SK-N-SH treated with all-trans-retinoic acid at 6 μM for 48 hours (cell line): Measurements from ENCODE around the gene COL5A2.
A peak's percentile ranks its signal among the peaks of the same experiment; 100 is the strongest.

ENCODE experiments used
- ARNTL ChIP-seq: fragments of 450-650 bp; formaldehyde crosslinking; IDR thresholded peaks from 2 replicates; pipeline ENCODE4 v1.5.0; 2020; ENCODE audit warnings: low read depth, mild to moderate bottlenecking, moderate library complexity, borderline replicate concordance
- CREB5 ChIP-seq: fragments of 250-450 bp; sonication (Bioruptor Pico); IDR thresholded peaks from 2 replicates; pipeline ENCODE4 v1.5.1; 2020; ENCODE audit warnings: low read depth, mild to moderate bottlenecking, moderate library complexity
- CSDC2 ChIP-seq: fragments of 250-450 bp; sonication (Bioruptor Pico); IDR thresholded peaks from 2 replicates; pipeline ENCODE4 v1.5.0; 2020; ENCODE audit warnings: mild to moderate bottlenecking, moderate library complexity
- CSRNP3 ChIP-seq: fragments of 250-450 bp; sonication (Bioruptor Pico); IDR thresholded peaks from 2 replicates; pipeline ENCODE4 v1.5.1; 2021; ENCODE audit warnings: mild to moderate bottlenecking, moderate library complexity
- GLIS3 ChIP-seq: fragments of 250-450 bp; sonication (Bioruptor Pico); IDR thresholded peaks from 2 replicates; pipeline ENCODE4 v1.5.0; 2020; ENCODE audit warnings: mild to moderate bottlenecking, moderate library complexity
- PPARA ChIP-seq: fragments of 250-450 bp; sonication (Bioruptor Pico); IDR thresholded peaks from 2 replicates; pipeline ENCODE4 v1.5.0; 2020; ENCODE audit warnings: mild to moderate bottlenecking, borderline replicate concordance
- TCF4 ChIP-seq: fragments of 250-450 bp; sonication (Bioruptor Pico); IDR thresholded peaks from 2 replicates; pipeline ENCODE4 v1.8.0; 2021; ENCODE audit warnings: mild to moderate bottlenecking, moderate library complexity, borderline replicate concordance
- ZC3H10 ChIP-seq: fragments of 250-450 bp; sonication (Bioruptor Pico); IDR thresholded peaks from 2 replicates; pipeline ENCODE4 v1.5.1; 2021; ENCODE audit warnings: mild to moderate bottlenecking, moderate library complexity
- ZFP3 ChIP-seq: fragments of 250-450 bp; sonication (Bioruptor Pico); IDR thresholded peaks from 2 replicates; pipeline ENCODE4 v1.5.0; 2020; ENCODE audit warnings: mild to moderate bottlenecking, moderate library complexity
- ZFP30 ChIP-seq: fragments of 450-650 bp; formaldehyde crosslinking; IDR thresholded peaks from 2 replicates; pipeline ENCODE4 v1.5.0; 2022; ENCODE audit warnings: mild to moderate bottlenecking, moderate library complexity
- ZNF565 ChIP-seq: fragments of 450-650 bp; formaldehyde crosslinking; conservative IDR thresholded peaks from 2 replicates; pipeline ENCODE4 v1.5.0; 2020; ENCODE audit warnings: low read depth, mild to moderate bottlenecking, moderate library complexity
- ZNF8 ChIP-seq: fragments of 450-650 bp; formaldehyde crosslinking; IDR thresholded peaks from 2 replicates; pipeline ENCODE4 v1.5.0; 2020; ENCODE audit warnings: mild to moderate bottlenecking, moderate library complexity
- TF ChIP-seq, protein P1 (sequence below): fragments of 250-450 bp; sonication (Bioruptor Pico); IDR thresholded peaks from 2 replicates; pipeline ENCODE4 v1.8.0; 2020; ENCODE audit warnings: mild to moderate bottlenecking, moderate library complexity, borderline replicate concordance
- TF ChIP-seq, protein P2 (sequence below): fragments of 250-450 bp; sonication (Bioruptor Pico); IDR thresholded peaks from 2 replicates; pipeline ENCODE4 v1.5.0; 2020; ENCODE audit warnings: mild to moderate bottlenecking, moderate library complexity

- TF ChIP-seq CSDC2 (0 out of 2 replicates have a peak, but pooled peaks have one; percentile 62), ZFP30 (CRISPR knock-in tag) (no peak), ARNTL (CRISPR knock-in tag) (no peak), CSRNP3 (CRISPR knock-in tag) (no peak), ZFP3 (CRISPR knock-in tag) (no peak), ZNF8 (CRISPR knock-in tag) (no peak), TCF4 (CRISPR knock-in tag) (no peak), CREB5 (CRISPR knock-in tag) (peak; percentile 85), ZNF565 (CRISPR knock-in tag) (no peak), ZC3H10 (CRISPR knock-in tag) (no peak), PPARA (CRISPR knock-in tag) (no peak), GLIS3 (peak; percentile 71; the same call in 1 of the 2 replicates)
- TF ChIP-seq, protein P1, sequence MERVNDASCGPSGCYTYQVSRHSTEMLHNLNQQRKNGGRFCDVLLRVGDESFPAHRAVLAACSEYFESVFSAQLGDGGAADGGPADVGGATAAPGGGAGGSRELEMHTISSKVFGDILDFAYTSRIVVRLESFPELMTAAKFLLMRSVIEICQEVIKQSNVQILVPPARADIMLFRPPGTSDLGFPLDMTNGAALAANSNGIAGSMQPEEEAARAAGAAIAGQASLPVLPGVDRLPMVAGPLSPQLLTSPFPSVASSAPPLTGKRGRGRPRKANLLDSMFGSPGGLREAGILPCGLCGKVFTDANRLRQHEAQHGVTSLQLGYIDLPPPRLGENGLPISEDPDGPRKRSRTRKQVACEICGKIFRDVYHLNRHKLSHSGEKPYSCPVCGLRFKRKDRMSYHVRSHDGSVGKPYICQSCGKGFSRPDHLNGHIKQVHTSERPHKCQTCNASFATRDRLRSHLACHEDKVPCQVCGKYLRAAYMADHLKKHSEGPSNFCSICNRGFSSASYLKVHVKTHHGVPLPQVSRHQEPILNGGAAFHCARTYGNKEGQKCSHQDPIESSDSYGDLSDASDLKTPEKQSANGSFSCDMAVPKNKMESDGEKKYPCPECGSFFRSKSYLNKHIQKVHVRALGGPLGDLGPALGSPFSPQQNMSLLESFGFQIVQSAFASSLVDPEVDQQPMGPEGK = peak; percentile 77
- TF ChIP-seq, protein P2, sequence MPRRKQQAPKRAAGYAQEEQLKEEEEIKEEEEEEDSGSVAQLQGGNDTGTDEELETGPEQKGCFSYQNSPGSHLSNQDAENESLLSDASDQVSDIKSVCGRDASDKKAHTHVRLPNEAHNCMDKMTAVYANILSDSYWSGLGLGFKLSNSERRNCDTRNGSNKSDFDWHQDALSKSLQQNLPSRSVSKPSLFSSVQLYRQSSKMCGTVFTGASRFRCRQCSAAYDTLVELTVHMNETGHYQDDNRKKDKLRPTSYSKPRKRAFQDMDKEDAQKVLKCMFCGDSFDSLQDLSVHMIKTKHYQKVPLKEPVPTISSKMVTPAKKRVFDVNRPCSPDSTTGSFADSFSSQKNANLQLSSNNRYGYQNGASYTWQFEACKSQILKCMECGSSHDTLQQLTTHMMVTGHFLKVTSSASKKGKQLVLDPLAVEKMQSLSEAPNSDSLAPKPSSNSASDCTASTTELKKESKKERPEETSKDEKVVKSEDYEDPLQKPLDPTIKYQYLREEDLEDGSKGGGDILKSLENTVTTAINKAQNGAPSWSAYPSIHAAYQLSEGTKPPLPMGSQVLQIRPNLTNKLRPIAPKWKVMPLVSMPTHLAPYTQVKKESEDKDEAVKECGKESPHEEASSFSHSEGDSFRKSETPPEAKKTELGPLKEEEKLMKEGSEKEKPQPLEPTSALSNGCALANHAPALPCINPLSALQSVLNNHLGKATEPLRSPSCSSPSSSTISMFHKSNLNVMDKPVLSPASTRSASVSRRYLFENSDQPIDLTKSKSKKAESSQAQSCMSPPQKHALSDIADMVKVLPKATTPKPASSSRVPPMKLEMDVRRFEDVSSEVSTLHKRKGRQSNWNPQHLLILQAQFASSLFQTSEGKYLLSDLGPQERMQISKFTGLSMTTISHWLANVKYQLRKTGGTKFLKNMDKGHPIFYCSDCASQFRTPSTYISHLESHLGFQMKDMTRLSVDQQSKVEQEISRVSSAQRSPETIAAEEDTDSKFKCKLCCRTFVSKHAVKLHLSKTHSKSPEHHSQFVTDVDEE (CRISPR knock-in tag) = no peak
Measured at GRCh38 chr2:188986839-188987238, 192.7 kb downstream of the COL5A2 start.
